Skin of body (tissue), 2 donors: ENCODE measurements around the gene ASB6. TPM values are rescaled to one million over a fixed set of nuclear protein-coding genes. Genes with fewer than 3 reads are reported as not detected.

Experiments used
- DNase-seq: peaks from one replicate; lab custom pipeline; 2025; lab: John Stamatoyannopoulos, UW
- total RNA-seq: library from RNA; depleted of rRNA; stranded (reverse); fragments of >200 nt; gene quantifications from one replicate; pipeline ENCODE4 v1.2.3, GENCODE V29; 2014

Gene ASB6
- total RNA-seq: 8.3 TPM

- peak; percentile 94 for DNase-seq
These were observed at the start of gene ASB6 for GRCh38 chr9:129641750-129642585. TSS of gene ASB6 (minus strand) at chr9:129642151. CDS start at chr9:129641999, 152 bp downstream.

- no peak for DNase-seq
These were observed 46.5 kb upstream of the ASB6 start for GRCh38 chr9:129688285-129689043.

GRCh38 chr9:129687391-129687790 is 45.4 kb upstream of the ASB6 start:
- DNase-seq: no peak

DNA sequence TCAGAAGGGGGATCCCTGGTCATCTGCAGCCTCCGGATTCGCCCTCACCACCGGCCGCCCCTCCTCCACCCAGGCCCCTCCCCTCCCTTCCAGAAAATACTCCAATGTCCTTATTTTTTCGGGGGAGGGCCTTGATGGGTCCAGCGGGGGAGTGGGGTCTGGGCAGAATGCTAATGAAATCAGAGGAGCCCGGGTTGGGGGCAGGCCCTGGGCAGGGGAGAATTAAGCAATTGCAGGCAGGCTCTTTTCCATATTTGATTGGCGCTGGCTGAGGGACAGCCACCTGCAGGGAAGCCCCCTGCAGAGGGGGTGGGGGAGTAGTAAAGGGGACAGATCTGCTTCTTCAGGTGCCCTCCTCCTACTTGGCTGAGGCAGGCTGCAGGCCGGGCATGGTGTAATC is 44.8 kb upstream of the ASB6 start:
- DNase-seq: no peak

DNA sequence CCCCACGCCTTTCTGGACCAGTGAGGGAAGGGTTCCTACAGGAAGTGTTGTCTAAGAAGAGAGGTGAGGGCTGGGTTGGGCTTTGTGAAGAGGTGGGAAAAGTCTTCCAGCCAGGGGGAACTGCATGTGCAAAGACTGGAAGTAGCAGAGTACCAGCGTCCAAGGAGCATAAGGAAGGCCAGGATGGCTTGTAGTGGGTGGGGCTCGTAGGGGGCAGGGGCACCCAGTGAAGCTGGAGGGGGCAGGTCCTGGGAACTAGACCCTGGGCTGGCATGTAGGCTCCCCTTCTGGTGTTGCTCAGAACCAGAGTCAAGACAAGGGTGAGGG is 43.9 kb upstream of the ASB6 start:
- DNase-seq: no peak

GRCh38 chr9:129685220-129685932 is 43.4 kb upstream of the ASB6 start:
- no peak for DNase-seq

GRCh38 chr9:129682381-129682780 is 40.4 kb upstream of the ASB6 start:
- DNase-seq: no peak

DNA sequence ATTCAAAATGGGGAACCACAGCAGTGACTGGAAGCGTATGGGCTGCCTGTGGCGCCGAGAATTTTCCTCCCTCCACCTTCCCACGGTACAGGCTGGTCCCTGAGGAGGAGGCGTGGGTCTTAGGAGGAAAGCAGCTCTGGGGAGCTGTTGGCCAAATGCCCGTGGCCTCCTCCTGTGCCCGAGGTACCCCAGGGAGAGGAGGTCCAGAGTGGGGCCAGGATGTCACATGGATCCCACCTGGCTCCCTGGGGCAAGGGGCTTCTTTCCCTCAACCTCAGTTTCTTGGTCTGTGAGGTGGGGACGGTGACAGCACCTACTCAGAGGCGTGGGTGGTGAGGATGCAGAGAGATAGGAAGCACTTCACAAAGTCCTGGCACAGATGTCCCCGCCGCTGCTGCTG is 40.0 kb upstream of the ASB6 start:
- no peak for DNase-seq

DNA sequence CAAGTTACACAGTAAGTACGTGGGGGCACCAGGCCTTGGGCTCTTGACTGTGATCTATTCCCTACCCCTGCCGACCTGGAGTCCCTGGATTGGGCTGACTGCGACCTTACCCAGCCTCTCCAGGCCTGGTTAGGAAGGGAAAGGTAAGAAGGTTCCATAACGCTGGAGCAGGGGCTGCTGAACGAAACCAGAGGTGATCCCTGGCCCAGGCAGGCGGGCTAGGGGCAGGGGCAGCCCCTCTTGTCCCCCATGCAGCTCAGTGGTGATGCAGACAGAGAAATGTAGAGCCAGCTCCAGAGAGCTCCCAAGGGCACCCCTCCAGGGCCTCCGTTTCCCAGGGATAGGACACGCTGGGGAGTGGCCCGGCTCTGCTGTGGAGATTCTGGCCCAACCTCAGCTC is 37.6 kb upstream of the ASB6 start:
- DNase-seq: no peak

DNA sequence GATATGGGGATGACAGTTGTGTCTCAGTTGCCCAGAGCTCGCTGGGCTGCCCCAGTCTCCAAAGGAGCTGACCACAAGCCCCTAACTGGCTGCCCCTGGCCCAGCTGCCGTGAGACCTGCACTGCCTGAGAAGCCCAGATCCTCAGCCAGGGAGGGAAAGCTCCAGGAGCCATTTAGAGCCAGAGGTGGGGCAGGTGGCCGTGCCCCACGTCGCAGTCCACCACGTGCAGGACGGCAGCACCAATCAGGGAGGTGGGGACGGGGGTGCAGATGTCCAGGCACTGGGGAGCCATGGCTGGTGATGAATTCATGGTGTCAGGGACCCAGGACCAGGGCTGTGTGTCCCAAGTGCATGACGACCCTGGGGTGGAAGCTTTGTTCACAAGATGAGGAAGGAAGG is 36.9 kb upstream of the ASB6 start:
- DNase-seq: no peak

DNA sequence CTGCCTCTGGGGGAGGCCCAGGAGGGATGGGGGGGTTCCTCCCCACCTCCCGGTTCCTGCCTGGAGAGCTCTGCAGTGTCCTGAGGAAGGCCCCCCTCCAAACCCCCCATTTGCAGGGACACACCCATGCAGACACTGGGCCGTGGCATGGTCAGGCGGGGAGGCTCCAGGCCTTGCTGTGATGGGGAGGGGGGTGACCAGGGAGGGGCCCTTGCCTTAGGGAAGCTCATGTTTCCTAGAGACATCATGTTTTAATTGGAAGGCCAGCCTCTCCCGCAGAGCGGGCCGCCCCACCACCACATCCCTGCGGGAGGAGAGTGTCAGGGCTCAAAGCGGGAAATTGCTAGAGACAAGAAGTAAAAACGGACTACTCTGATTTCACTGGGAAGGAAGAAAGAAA is 35.5 kb upstream of the ASB6 start:
- peak; percentile 30 for DNase-seq

DNA sequence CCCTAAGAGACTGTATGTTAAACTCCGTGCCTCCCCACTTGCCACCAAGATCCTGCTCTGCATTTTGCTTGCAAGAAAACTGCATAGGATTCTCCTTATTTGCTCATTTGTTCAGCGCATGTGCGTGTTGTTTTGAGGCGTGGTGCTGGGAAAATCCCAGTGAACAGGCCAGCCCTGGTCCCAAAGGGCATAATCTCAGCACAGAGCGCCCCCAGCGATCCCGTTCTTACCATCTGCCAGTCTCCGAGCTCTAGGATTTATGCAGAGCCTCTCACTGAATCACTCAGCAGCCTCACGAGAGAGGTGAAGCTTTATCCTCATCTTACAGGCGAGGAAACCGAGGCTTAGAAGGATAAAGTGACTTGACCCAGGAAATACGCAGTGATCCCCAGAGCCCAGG is 35.0 kb upstream of the ASB6 start:
- DNase-seq: peak; percentile 36

DNA sequence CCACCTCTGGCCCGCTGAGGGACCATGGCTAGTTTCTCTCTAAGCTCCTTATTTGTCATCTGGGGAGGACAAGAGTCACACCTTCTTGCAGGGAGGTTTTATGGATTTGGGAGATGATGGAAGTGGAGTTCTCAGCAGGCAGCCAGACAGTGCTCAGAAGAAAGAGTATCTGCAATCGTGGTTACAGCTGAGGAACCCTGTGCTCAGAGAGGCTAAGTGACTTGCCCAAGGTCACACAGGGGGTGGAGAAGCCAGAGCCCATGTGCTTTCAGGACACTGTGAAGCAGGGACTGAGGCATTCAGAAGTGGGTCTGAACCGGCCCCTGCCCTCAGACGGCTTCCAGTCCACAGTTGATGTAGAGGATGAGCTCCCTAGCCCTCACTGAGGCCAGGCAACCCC is 34.3 kb upstream of the ASB6 start:
- no peak for DNase-seq

GRCh38 chr9:129675620-129676019 is 33.7 kb upstream of the ASB6 start:
- no peak for DNase-seq

DNA sequence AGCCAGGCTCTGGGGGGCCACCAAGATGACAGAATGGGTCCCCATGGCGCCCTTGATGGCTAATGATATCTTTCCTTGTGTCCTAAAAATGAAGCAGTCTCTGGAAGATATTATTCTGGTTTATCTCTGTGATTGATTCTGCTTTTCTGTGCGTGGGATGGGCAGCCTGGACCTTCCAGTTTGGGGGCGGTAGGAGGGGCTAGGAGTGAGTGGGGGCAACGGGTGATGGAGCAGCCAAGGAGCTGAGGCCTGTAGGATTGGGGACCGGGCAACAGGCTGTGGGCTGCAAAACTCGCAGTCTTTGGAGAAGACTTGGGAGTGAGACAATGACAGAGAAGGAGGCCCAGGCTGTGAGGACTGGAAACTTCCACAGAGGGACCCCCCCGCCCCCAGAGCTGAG is 32.3 kb upstream of the ASB6 start:
- DNase-seq: no peak

- DNase-seq: no peak
These were observed 31.7 kb upstream of the ASB6 start for GRCh38 chr9:129673602-129674001.

GRCh38 chr9:129672702-129673101 is 30.8 kb upstream of the ASB6 start:
- no peak for DNase-seq

DNA sequence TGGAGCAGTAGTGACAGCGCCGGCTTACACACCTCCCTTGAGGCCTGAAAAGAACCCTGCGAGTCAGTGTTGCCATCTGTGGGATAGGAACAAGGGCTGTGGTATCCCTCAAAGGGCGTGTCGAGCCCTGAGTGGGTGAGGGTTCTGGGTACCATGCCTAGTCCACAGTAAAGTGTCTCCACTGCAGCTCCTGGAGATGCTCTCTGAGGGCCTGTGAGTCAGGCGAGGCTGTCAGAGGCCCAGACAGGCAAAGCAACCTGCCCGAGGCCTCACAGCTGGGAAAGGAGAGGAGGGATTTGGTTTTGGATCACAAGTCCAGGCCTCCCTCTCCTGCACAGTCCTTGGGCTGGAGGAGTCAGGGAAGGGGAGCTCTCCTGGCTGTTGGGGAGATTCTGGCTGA is 29.6 kb upstream of the ASB6 start:
- DNase-seq: no peak

DNA sequence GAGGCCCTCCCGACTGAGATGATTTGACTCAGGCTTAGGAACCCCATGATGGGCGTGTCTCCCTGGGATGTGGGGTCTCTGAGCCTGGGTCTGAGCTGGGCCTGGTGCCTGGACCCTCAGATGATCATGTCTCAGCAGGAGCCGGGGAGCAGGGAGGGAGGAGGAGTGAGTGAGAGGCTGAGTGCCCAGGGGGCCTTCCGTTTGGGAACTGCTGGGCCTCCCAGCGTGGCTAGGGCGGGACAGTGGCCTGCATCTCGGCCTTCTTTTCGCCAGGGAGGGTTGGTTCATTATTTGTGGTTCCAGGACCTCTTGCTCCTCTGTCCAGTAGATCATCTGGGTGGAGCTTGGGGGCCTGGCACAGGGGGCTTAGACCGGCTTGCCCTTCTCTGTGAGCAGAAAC is 29.1 kb upstream of the ASB6 start:
- DNase-seq: no peak

- no peak for DNase-seq
These were observed 28.0 kb upstream of the ASB6 start for GRCh38 chr9:129669946-129670345.

- DNase-seq: no peak
These were observed 27.3 kb upstream of the ASB6 start for GRCh38 chr9:129669141-129669718.

- DNase-seq: no peak
These were observed 25.9 kb upstream of the ASB6 start for GRCh38 chr9:129667850-129668249.
